Neural progenitor cell (in vitro differentiated cells): ENCODE measurements around the gene ZNF664. TPM values are rescaled to one million over a fixed set of nuclear protein-coding genes. Genes with fewer than 3 reads are reported as not detected.
"Not testable (repeated sequence)": the region's sequence is repeated elsewhere in the genome, so short reads cannot be mapped to it uniquely, and the experiment has no call there.

Experiments used
- DNase-seq: peaks from one replicate; pipeline ENCODE4 v3.0.0-alpha.2; 2016; ENCODE audit warnings: low spot score
- H2AFZ ChIP-seq: fragments of 200-600 bp; sonication (generic); replicated peaks from 2 replicates; pipeline ENCODE4 v1.6.1; 2016; ENCODE audit warnings: antibody characterized with exemption
- H3F3A ChIP-seq: fragments of 200-600 bp; sonication (generic); 2 replicates; pipeline ENCODE4 v1.6.1; 2016; ENCODE audit warnings: antibody characterized with exemption, low read depth
- H3K27ac ChIP-seq: fragments of 200-600 bp; sonication (generic); 2 replicates; pipeline ENCODE4 v1.5.1; 2016; ENCODE audit warnings: mild to moderate bottlenecking
- H3K27me3 ChIP-seq: fragments of 200-600 bp; sonication (generic); 2 replicates; pipeline ENCODE4 v1.6.1; 2016; ENCODE audit warnings: mild to moderate bottlenecking, moderate library complexity
- H3K36me3 ChIP-seq: fragments of 200-600 bp; sonication (generic); 2 replicates; pipeline ENCODE4 v1.5.1; 2016
- H3K4me1 ChIP-seq: fragments of 200-600 bp; sonication (generic); 2 replicates; pipeline ENCODE4 v1.6.1; 2016; ENCODE audit warnings: mixed run types
- H3K4me2 ChIP-seq: fragments of 200-600 bp; sonication (generic); 2 replicates; pipeline ENCODE4 v1.6.1; 2016
- H3K4me3 ChIP-seq: fragments of 200-600 bp; sonication (generic); 2 replicates; pipeline ENCODE4 v1.5.1; 2016
- H3K79me2 ChIP-seq: fragments of 200-600 bp; sonication (generic); 2 replicates; pipeline ENCODE4 v1.6.1; 2016; ENCODE audit warnings: low read depth
- H3K9ac ChIP-seq: fragments of 200-600 bp; sonication (generic); 2 replicates; pipeline ENCODE4 v1.6.1; 2016
- H3K9me3 ChIP-seq: fragments of 200-600 bp; sonication (generic); 2 replicates; pipeline ENCODE4 v1.5.1; 2016; ENCODE audit warnings: low read depth
- H4K20me1 ChIP-seq: fragments of 200-600 bp; sonication (generic); 2 replicates; pipeline ENCODE4 v1.6.1; 2016; ENCODE audit warnings: low read depth
- H3K27ac Mint-ChIP-seq: 3 replicates; pipeline ENCODE4 v1.8.0; 2021; ENCODE audit warnings: mixed read lengths
- H3K27me3 Mint-ChIP-seq: 2 replicates; pipeline ENCODE4 v1.8.0; 2022; ENCODE audit warnings: low read depth, mild to moderate bottlenecking, inconsistent platforms, moderate library complexity, mixed read lengths; ENCODE audit not compliant: insufficient read depth
- H3K36me3 Mint-ChIP-seq: 3 replicates; pipeline ENCODE4 v1.8.0; 2021; ENCODE audit warnings: mixed read lengths
- H3K4me1 Mint-ChIP-seq: 3 replicates; pipeline ENCODE4 v1.8.0; 2021; ENCODE audit warnings: mixed read lengths
- H3K4me3 Mint-ChIP-seq: 3 replicates; pipeline ENCODE4 v1.8.0; 2021; ENCODE audit warnings: mild to moderate bottlenecking, moderate library complexity, mixed read lengths
- H3K9me3 Mint-ChIP-seq: 3 replicates; pipeline ENCODE4 v1.8.0; 2020; ENCODE audit warnings: mixed read lengths
- CTCF ChIP-seq: fragments of 200-600 bp; sonication (generic); IDR thresholded peaks from 2 replicates; pipeline ENCODE4 v1.5.1; 2017; ENCODE audit warnings: antibody characterized with exemption, mild to moderate bottlenecking
- EZH2 ChIP-seq: fragments of 200-600 bp; sonication (generic); IDR thresholded peaks from 2 replicates; pipeline ENCODE4 v1.6.1; 2017; ENCODE audit warnings: antibody characterized with exemption, mild to moderate bottlenecking, moderate library complexity
- EZH2phosphoT487 ChIP-seq: fragments of 200-600 bp; sonication (generic); IDR thresholded peaks from 2 replicates; pipeline ENCODE4 v1.6.1; 2017; ENCODE audit warnings: antibody characterized with exemption
- total RNA-seq: library from RNA; depleted of rRNA; stranded (reverse); fragments of >200 nt; gene quantifications from 2 replicates; pipeline ENCODE4 v1.2.3, GENCODE V29; 2015; ENCODE audit warnings: low replicate concordance

Gene ZNF664
- total RNA-seq, 1 donor from 2014 or later = 172 TPM

DNA sequence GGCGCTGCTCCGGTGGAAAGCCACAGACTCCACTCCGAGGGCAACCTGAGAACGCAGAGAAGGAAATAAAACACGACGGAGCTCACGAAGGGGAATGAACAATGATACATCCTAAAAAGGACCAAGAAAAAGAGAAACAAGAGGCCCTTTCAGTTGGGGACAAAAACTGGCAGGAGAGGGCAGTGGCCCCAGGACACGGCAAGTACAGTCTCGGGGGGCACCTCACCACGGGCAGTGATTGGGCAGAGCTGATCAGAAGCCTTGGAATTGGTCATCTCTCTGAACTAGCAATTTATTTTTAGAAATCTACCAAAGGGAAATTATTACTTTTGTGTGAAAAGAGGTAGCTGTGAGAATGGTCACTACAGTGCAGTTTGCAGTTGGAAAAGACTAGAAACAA, 28.3 kb upstream of the ZNF664 start:
- peaks cover 5% of the 10 kb centered on the region for H3K9me3 Mint-ChIP-seq
- peaks cover 2% of the 10 kb centered on the region for H3K27me3 ChIP-seq
- no peaks in the 10 kb centered on the region for H3K36me3 ChIP-seq
- no peak overlapping the region for H3K9ac ChIP-seq
- H3K27ac ChIP-seq = no peak overlapping the region
- peaks cover 37% of the 10 kb centered on the region for H3K4me1 Mint-ChIP-seq
- no peak overlapping the region for H3K27ac Mint-ChIP-seq
- H3K36me3 Mint-ChIP-seq = peaks cover 27% of the 10 kb centered on the region
- no peak for TF ChIP-seq CTCF
- no peak for TF ChIP-seq EZH2phosphoT487
- no peak for TF ChIP-seq EZH2
- no peaks in the 10 kb centered on the region for H3K9me3 ChIP-seq
- DNase-seq = no peak
- no peak overlapping the region for H2AFZ ChIP-seq
- H3K4me3 Mint-ChIP-seq = no peak overlapping the region
- peaks cover 10% of the 10 kb centered on the region for H3K4me1 ChIP-seq
- no peak overlapping the region for H3K4me3 ChIP-seq
- no peaks in the 10 kb centered on the region for H4K20me1 ChIP-seq
- H3K79me2 ChIP-seq = no peaks in the 10 kb centered on the region
- H3K4me2 ChIP-seq = no peak overlapping the region
- no peaks in the 10 kb centered on the region for H3F3A ChIP-seq
- peaks cover 2% of the 10 kb centered on the region for H3K27me3 Mint-ChIP-seq

GRCh38 chr12:123945287-123946151, 27.5 kb upstream of the ZNF664 start:
- no peaks in the 10 kb centered on the region for H3K79me2 ChIP-seq
- Mint-ChIP-seq H3K4me3 (no peak overlapping the region), H3K4me1 (peaks cover 45% of the 10 kb centered on the region), H3K9me3 (peaks cover 9% of the 10 kb centered on the region), H3K36me3 (peaks cover 26% of the 10 kb centered on the region), H3K27ac (peak overlapping the region; percentile 17), H3K27me3 (peaks cover 2% of the 10 kb centered on the region)
- no peak overlapping the region for H2AFZ ChIP-seq
- TF ChIP-seq CTCF = no peak
- no peak for TF ChIP-seq EZH2
- no peak for TF ChIP-seq EZH2phosphoT487
- no peaks in the 10 kb centered on the region for H4K20me1 ChIP-seq
- no peak overlapping the region for H3K27ac ChIP-seq
- peaks cover 10% of the 10 kb centered on the region for H3K4me1 ChIP-seq
- H3K9me3 ChIP-seq = no peaks in the 10 kb centered on the region
- H3K9ac ChIP-seq = no peak overlapping the region
- H3F3A ChIP-seq = no peaks in the 10 kb centered on the region
- H3K4me3 ChIP-seq = no peak overlapping the region
- H3K4me2 ChIP-seq = no peak overlapping the region
- no peak for DNase-seq
- no peaks in the 10 kb centered on the region for H3K36me3 ChIP-seq
- peaks cover 8% of the 10 kb centered on the region for H3K27me3 ChIP-seq

GRCh38 chr12:123946152-123946515, 26.9 kb upstream of the ZNF664 start:
- no peak overlapping the region for H3K4me2 ChIP-seq
- H3K27ac ChIP-seq = no peak overlapping the region
- peaks cover 8% of the 10 kb centered on the region for H3K27me3 ChIP-seq
- no peaks in the 10 kb centered on the region for H3K36me3 ChIP-seq
- H3K9me3 ChIP-seq = no peaks in the 10 kb centered on the region
- H3F3A ChIP-seq = no peaks in the 10 kb centered on the region
- Mint-ChIP-seq H3K4me1 (peaks cover 50% of the 10 kb centered on the region), H3K9me3 (peaks cover 9% of the 10 kb centered on the region), H3K4me3 (no peak overlapping the region), H3K27me3 (peaks cover 2% of the 10 kb centered on the region), H3K36me3 (peaks cover 26% of the 10 kb centered on the region), H3K27ac (peak overlapping the region; percentile 17)
- peaks cover 10% of the 10 kb centered on the region for H3K4me1 ChIP-seq
- H3K79me2 ChIP-seq = no peaks in the 10 kb centered on the region
- DNase-seq = no peak
- no peaks in the 10 kb centered on the region for H4K20me1 ChIP-seq
- H2AFZ ChIP-seq = no peak overlapping the region
- no peak overlapping the region for H3K9ac ChIP-seq
- TF ChIP-seq EZH2 (no peak), CTCF (no peak), EZH2phosphoT487 (no peak)
- no peak overlapping the region for H3K4me3 ChIP-seq

- Mint-ChIP-seq H3K27ac (peak overlapping the region; percentile 15), H3K36me3 (peaks cover 22% of the 10 kb centered on the region)
Measured at GRCh38 chr12:123946516-123947505, 26.2 kb upstream of the ZNF664 start.

DNA sequence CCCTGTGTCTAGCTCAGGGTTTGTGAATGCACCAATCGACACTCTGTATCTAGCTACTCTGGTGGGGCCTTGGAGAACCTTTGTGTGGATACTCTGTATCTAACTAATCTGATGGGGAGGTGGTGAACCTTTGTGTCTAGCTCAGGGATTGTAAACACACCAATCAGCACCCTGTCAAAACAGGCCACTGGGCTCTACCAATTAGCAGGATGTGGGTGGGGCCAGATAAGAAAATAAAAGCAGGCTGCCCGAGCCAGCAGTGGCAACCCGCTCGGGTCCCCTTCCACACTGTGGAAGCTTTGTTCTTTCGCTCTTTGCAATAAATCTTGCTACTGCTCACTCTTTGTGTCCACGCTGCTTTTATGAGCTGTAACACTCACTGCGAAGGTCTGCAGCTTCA, 25.5 kb upstream of the ZNF664 start:
- not testable (repeated sequence) for H3F3A ChIP-seq, H3K36me3 ChIP-seq, H3K79me2 ChIP-seq, H3K27me3 Mint-ChIP-seq, H3K4me3 ChIP-seq, H4K20me1 ChIP-seq, H3K4me2 ChIP-seq, H3K9me3 Mint-ChIP-seq, H3K4me3 Mint-ChIP-seq, DNase-seq, H2AFZ ChIP-seq, H3K27ac ChIP-seq, H3K9me3 ChIP-seq, H3K9ac ChIP-seq, H3K27ac Mint-ChIP-seq
- H3K4me1 ChIP-seq = peaks cover 10% of the 10 kb centered on the region
- H3K27me3 ChIP-seq = peaks cover 20% of the 10 kb centered on the region
- Mint-ChIP-seq H3K36me3 (peaks cover 17% of the 10 kb centered on the region), H3K4me1 (peaks cover 55% of the 10 kb centered on the region)

More at GRCh38 chr12:123946516-123947505, 26.2 kb upstream of the ZNF664 start:
- peaks cover 13% of the 10 kb centered on the region for H3K27me3 ChIP-seq
- H3K9me3 ChIP-seq, H3K4me3 ChIP-seq, H3K79me2 ChIP-seq, H3K4me2 ChIP-seq, DNase-seq, H3K9me3 Mint-ChIP-seq, H3K4me3 Mint-ChIP-seq, H3K36me3 ChIP-seq, H4K20me1 ChIP-seq, H3K27me3 Mint-ChIP-seq, H3K9ac ChIP-seq, H2AFZ ChIP-seq, H3F3A ChIP-seq, H3K27ac ChIP-seq: not testable (repeated sequence)
- H3K4me1 Mint-ChIP-seq = peaks cover 55% of the 10 kb centered on the region
- H3K4me1 ChIP-seq = peaks cover 10% of the 10 kb centered on the region
